Natural killer cell (primary cell): ENCODE results near the gene IRF9. TPM values are rescaled to one million over a fixed set of nuclear protein-coding genes. Genes with fewer than 3 reads are reported as not detected.

Experiments
- ATAC-seq, 3 donors: fragments of 150-1000 bp in 2 of 3; fragments of 200-7000 bp in 1 of 3; cut with Tn5 transposase; 1 replicate in 1 of 3; 2 replicates in 2 of 3; pipeline ENCODE4 v1.10.0; 2021; ENCODE audit warnings: mild to moderate bottlenecking in 2 of 3, moderate library complexity in 2 of 3
- DNase-seq, 2 donors: peaks; one replicate each; pipeline versions ENCODE4 v3.0.0 to v3.0.0-alpha.2; 2013 to 2021; ENCODE audit warnings: mixed read lengths in 1 of 2
- H3K27ac ChIP-seq: one replicate; pipeline ENCODE4 v1.5.1; 2013; ENCODE audit warnings: mild to moderate bottlenecking, low read length
- H3K27me3 ChIP-seq: one replicate; pipeline ENCODE4 v1.6.1; 2013; ENCODE audit warnings: low read length; ENCODE audit not compliant: control insufficient read depth, insufficient read depth
- H3K36me3 ChIP-seq: one replicate; pipeline ENCODE4 v1.6.1; 2013; ENCODE audit warnings: low read length; ENCODE audit not compliant: control insufficient read depth, insufficient read depth
- H3K4me1 ChIP-seq: one replicate; pipeline ENCODE4 v1.6.1; 2013; ENCODE audit warnings: low read length; ENCODE audit not compliant: control insufficient read depth, insufficient read depth
- H3K4me3 ChIP-seq: one replicate; pipeline ENCODE4 v1.5.1; 2013; ENCODE audit warnings: low read length
- H3K9me3 ChIP-seq: one replicate; pipeline ENCODE4 v1.6.1; 2013; ENCODE audit warnings: low read length; ENCODE audit not compliant: control insufficient read depth, insufficient read depth
- H3K27ac Mint-ChIP-seq, 2 donors: one replicate each; pipeline ENCODE4 v1.8.0; 2022; ENCODE audit warnings: mild to moderate bottlenecking in 2 of 2, mixed read lengths in 2 of 2, moderate library complexity in 1 of 2
- H3K27me3 Mint-ChIP-seq, 2 donors: one replicate each; pipeline ENCODE4 v1.8.0; 2022; ENCODE audit warnings: low read depth in 2 of 2, mixed read lengths in 2 of 2
- H3K36me3 Mint-ChIP-seq: one replicate; pipeline ENCODE4 v1.8.0; 2022; ENCODE audit warnings: mixed read lengths
- H3K4me1 Mint-ChIP-seq, 2 donors: one replicate each; pipeline ENCODE4 v1.8.0; 2022; ENCODE audit warnings: mixed read lengths in 2 of 2
- H3K4me3 Mint-ChIP-seq: one replicate; pipeline ENCODE4 v1.8.0; 2022; ENCODE audit warnings: mild to moderate bottlenecking, moderate library complexity, mixed read lengths
- H3K9me3 Mint-ChIP-seq, 2 donors: one replicate each; pipeline ENCODE4 v1.8.0; 2022; ENCODE audit warnings: mixed read lengths in 2 of 2
- WGBS: methylation state at CpG from one replicate; pipeline ENCODE4 v1.1.7; 2013; ENCODE audit warnings: missing lambda C conversion rate; ENCODE audit not compliant: insufficient coverage; 5-methylcytosine and 5-hydroxymethylcytosine counted together
- intact Hi-C: fragments of 100-400 bp; cut with micrococcal nuclease; formaldehyde crosslinking; loops from one replicate; pipeline ENCODE4 v1.14.2; 2022
- total RNA-seq, 4 donors: library from RNA; stranded (reverse); fragments of 120-200 nt in 1 of 4; gene quantifications; one replicate each; pipeline versions ENCODE4 v1.2.3 to v1.2.4, GENCODE V29; 2013 to 2022
- TF ChIP-seq, protein P1 (sequence below): fragments of 200-600 bp; IDR thresholded peaks from one replicate; pipeline ENCODE4 v1.8.0; 2022; ENCODE audit warnings: antibody characterized with exemption

Gene IRF9
- total RNA-seq, result 100 to 1,000 TPM; 178 to 348 (median 319) TPM
- 169 TPM for total RNA-seq (2013)

GRCh38 chr14:24160850-24161804 lies at the start of gene IRF9:
TSS of gene IRF9 (plus strand) at chr14:24161265. CDS start at chr14:24162145, 880 bp downstream.
- H3K27ac ChIP-seq, result peak within 1 kb of the TSS; percentile 94
- Mint-ChIP-seq H3K36me3 (no peaks in the 10 kb centered on the region), H3K27ac (peak within 1 kb of the TSS; percentile 97), H3K4me3 (peak within 1 kb of the TSS; percentile 99), H3K27me3 (no peaks in the 10 kb centered on the region), H3K9me3 (no peaks in the 10 kb centered on the region), H3K4me1 (peaks cover 43 to 54% of the 10 kb centered on the region in 2 donors)
- no peaks in the 10 kb centered on the region for H3K27me3 ChIP-seq
- TF ChIP-seq, protein P1, sequence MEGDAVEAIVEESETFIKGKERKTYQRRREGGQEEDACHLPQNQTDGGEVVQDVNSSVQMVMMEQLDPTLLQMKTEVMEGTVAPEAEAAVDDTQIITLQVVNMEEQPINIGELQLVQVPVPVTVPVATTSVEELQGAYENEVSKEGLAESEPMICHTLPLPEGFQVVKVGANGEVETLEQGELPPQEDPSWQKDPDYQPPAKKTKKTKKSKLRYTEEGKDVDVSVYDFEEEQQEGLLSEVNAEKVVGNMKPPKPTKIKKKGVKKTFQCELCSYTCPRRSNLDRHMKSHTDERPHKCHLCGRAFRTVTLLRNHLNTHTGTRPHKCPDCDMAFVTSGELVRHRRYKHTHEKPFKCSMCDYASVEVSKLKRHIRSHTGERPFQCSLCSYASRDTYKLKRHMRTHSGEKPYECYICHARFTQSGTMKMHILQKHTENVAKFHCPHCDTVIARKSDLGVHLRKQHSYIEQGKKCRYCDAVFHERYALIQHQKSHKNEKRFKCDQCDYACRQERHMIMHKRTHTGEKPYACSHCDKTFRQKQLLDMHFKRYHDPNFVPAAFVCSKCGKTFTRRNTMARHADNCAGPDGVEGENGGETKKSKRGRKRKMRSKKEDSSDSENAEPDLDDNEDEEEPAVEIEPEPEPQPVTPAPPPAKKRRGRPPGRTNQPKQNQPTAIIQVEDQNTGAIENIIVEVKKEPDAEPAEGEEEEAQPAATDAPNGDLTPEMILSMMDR, result peak; percentile 85
- intact Hi-C loops, result loop anchor here (1.0 to 2.0 kb wide), 3 partner anchors 15 to 102 kb away; partner anchors contain the start of genes DCAF11, NRL and PSME2
- peaks cover 74% of the 10 kb centered on the region for H3K36me3 ChIP-seq
- H3K9me3 ChIP-seq, result no peaks in the 10 kb centered on the region
- DNase-seq, result peak; percentile 93 to 99
- ATAC-seq, result peak; percentile 91 to 97 (median 91)
- under 1% methylated on average over 11 of the region's 12 CpGs for WGBS
- H3K4me1 ChIP-seq, result peaks cover 37% of the 10 kb centered on the region
- peak within 1 kb of the TSS; percentile 94 for H3K4me3 ChIP-seq

DNA sequence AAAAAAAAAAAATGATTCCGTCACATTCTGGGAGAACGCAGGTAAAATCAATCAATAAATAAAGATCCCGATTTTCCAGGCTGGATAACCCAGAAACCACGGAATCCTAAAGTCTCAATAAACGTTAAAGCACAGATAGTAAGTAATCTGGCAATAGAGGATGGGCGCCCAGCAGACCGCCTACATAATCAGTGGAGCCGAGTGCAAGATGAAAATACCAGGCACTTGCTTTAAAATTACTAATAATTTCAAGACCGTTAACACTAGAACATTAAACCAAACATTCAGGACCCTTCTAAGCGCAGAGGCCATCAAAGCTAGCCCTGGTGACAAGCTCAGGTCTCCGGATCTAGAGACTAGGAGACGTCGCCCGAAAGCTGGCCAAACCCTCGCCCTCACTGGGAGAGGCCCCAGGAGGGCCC lies 47.7 kb upstream of the IRF9 start:
- DNase-seq (no peak), ATAC-seq (no peak)
- Mint-ChIP-seq H3K27me3 (no peaks in the 10 kb centered on the region), H3K4me3 (peak overlapping the region; percentile 99), H3K27ac (peak overlapping the region; percentile 96 to 99), H3K36me3 (no peaks in the 10 kb centered on the region), H3K4me1 (peaks cover 30 to 35% of the 10 kb centered on the region in 2 donors), H3K9me3 (no peaks in the 10 kb centered on the region)
- H3K36me3 ChIP-seq, result peaks cover 14% of the 10 kb centered on the region
- 15% methylated on average over 13 of the region's 15 CpGs for WGBS
- no peaks in the 10 kb centered on the region for H3K9me3 ChIP-seq
- peak overlapping the region; percentile 100 for H3K27ac ChIP-seq
- no peaks in the 10 kb centered on the region for H3K27me3 ChIP-seq
- TF ChIP-seq, protein P1, result no peak
- H3K4me3 ChIP-seq, result peak overlapping the region; percentile 62
- intact Hi-C loops, result no loop called here
- peaks cover 29% of the 10 kb centered on the region for H3K4me1 ChIP-seq

GRCh38 chr14:24113801-24114531 lies 47.1 kb upstream of the IRF9 start:
- TF ChIP-seq, protein P1, result no peak
- Mint-ChIP-seq H3K4me3 (peak overlapping the region; percentile 99), H3K4me1 (peaks cover 24 to 29% of the 10 kb centered on the region in 2 donors), H3K27ac (peak overlapping the region; percentile 96 to 99), H3K27me3 (no peaks in the 10 kb centered on the region), H3K36me3 (peaks cover 3% of the 10 kb centered on the region), H3K9me3 (no peaks in the 10 kb centered on the region)
- H3K4me3 ChIP-seq, result peak overlapping the region; percentile 62
- H3K4me1 ChIP-seq, result peaks cover 24% of the 10 kb centered on the region
- H3K9me3 ChIP-seq, result no peaks in the 10 kb centered on the region
- WGBS, result under 1% methylated on average over 42 of the region's 42 CpGs
- intact Hi-C loops, result loop anchor here (1.0 to 2.0 kb wide), 9 partner anchors 22 to 329 kb away; partner anchors contain the start of genes CARMIL3, CHMP4A, EMC9 and IPO4
- peak overlapping the region; percentile 100 for H3K27ac ChIP-seq
- DNase-seq (peak in 1 of 2 donors; percentile 90), ATAC-seq (peak; percentile 17 to 44 (median 30))
- H3K27me3 ChIP-seq, result no peaks in the 10 kb centered on the region
- H3K36me3 ChIP-seq, result peaks cover 20% of the 10 kb centered on the region
